Measurements from ENCODE around the gene MFN1.

MFN1 gene

GRCh38 chr3:179323197-179324110 lies 24.1 kb upstream of the MFN1 start:
- Histone ChIP-seq H3K9ac (ENCODE audit: low read depth, low read length) (peak overlapping the region; percentile 80), H3K4me1 (ENCODE audit: insufficient read depth, low read length) (no peaks in the 10 kb centered on the region), H3K9me3 (ENCODE audit: control insufficient read depth, insufficient read depth, low read length) (no peaks in the 10 kb centered on the region), H3K36me3 (ENCODE audit: insufficient read depth, low read length) (no peaks in the 10 kb centered on the region)

- peak overlapping the region; percentile 80 for H3K9ac ChIP-seq (ENCODE audit: low read depth, low read length)
- H3K36me3 ChIP-seq (ENCODE audit: insufficient read depth, low read length), result no peaks in the 10 kb centered on the region
- H3K4me1 ChIP-seq (ENCODE audit: insufficient read depth, low read length), result no peaks in the 10 kb centered on the region
- H3K9me3 ChIP-seq (ENCODE audit: control insufficient read depth, insufficient read depth, low read length), result no peaks in the 10 kb centered on the region
Observed at GRCh38 chr3:179324270-179324754, 23.2 kb upstream of the MFN1 start.

GRCh38 chr3:179330438-179330837 lies 17.1 kb upstream of the MFN1 start:
- peaks cover 22% of the 10 kb centered on the region for H3K36me3 ChIP-seq (ENCODE audit: insufficient read depth, low read length)

GRCh38 chr3:179332240-179332639 lies 15.3 kb upstream of the MFN1 start:
- Histone ChIP-seq H3K36me3 (ENCODE audit: insufficient read depth, low read length) (peaks cover 22% of the 10 kb centered on the region), H3K9me3 (ENCODE audit: control insufficient read depth, insufficient read depth, low read length) (no peaks in the 10 kb centered on the region), H3K4me1 (ENCODE audit: insufficient read depth, low read length) (no peaks in the 10 kb centered on the region), H3K9ac (ENCODE audit: low read depth, low read length) (no peak overlapping the region)

More at GRCh38 chr3:179330438-179330837, 17.1 kb upstream of the MFN1 start:
- Histone ChIP-seq H3K9me3 (ENCODE audit: control insufficient read depth, insufficient read depth, low read length) (no peaks in the 10 kb centered on the region), H3K9ac (ENCODE audit: low read depth, low read length) (no peak overlapping the region), H3K4me1 (ENCODE audit: insufficient read depth, low read length) (no peaks in the 10 kb centered on the region)

- peaks cover 22% of the 10 kb centered on the region for H3K36me3 ChIP-seq (ENCODE audit: insufficient read depth, low read length)
- H3K9ac ChIP-seq (ENCODE audit: low read depth, low read length), result no peak overlapping the region
- no peaks in the 10 kb centered on the region for H3K4me1 ChIP-seq (ENCODE audit: insufficient read depth, low read length)
- H3K9me3 ChIP-seq (ENCODE audit: control insufficient read depth, insufficient read depth, low read length), result no peaks in the 10 kb centered on the region
Observed at GRCh38 chr3:179333084-179333483, 14.4 kb upstream of the MFN1 start.

- Histone ChIP-seq H3K4me1 (ENCODE audit: insufficient read depth, low read length) (no peaks in the 10 kb centered on the region), H3K9ac (ENCODE audit: low read depth, low read length) (no peak overlapping the region), H3K9me3 (ENCODE audit: control insufficient read depth, insufficient read depth, low read length) (no peaks in the 10 kb centered on the region), H3K36me3 (ENCODE audit: insufficient read depth, low read length) (peaks cover 17% of the 10 kb centered on the region)
Observed at GRCh38 chr3:179336345-179336929, 11.1 kb upstream of the MFN1 start.

- H3K4me1 ChIP-seq (ENCODE audit: insufficient read depth, low read length), result no peaks in the 10 kb centered on the region
- H3K9ac ChIP-seq (ENCODE audit: low read depth, low read length), result peak overlapping the region; percentile 94
- no peaks in the 10 kb centered on the region for H3K9me3 ChIP-seq (ENCODE audit: control insufficient read depth, insufficient read depth, low read length)
- peaks cover 2% of the 10 kb centered on the region; the same call in 1 of the 2 replicates for H3K36me3 ChIP-seq (ENCODE audit: insufficient read depth, low read length)
Observed at GRCh38 chr3:179348325-179349013, 960 bp downstream of the MFN1 start.

- no peak overlapping the region for H3K9ac ChIP-seq (ENCODE audit: low read depth, low read length)
- no peaks in the 10 kb centered on the region for H3K9me3 ChIP-seq (ENCODE audit: control insufficient read depth, insufficient read depth, low read length)
- no peaks in the 10 kb centered on the region for H3K4me1 ChIP-seq (ENCODE audit: insufficient read depth, low read length)
- peaks cover 12% of the 10 kb centered on the region for H3K36me3 ChIP-seq (ENCODE audit: insufficient read depth, low read length)
Observed at GRCh38 chr3:179355996-179356395, 8.5 kb downstream of the MFN1 start.

- Histone ChIP-seq H3K36me3 (ENCODE audit: insufficient read depth, low read length) (peaks cover 10% of the 10 kb centered on the region), H3K4me1 (ENCODE audit: insufficient read depth, low read length) (no peaks in the 10 kb centered on the region), H3K9ac (ENCODE audit: low read depth, low read length) (no peak overlapping the region), H3K9me3 (ENCODE audit: control insufficient read depth, insufficient read depth, low read length) (no peaks in the 10 kb centered on the region)
Observed at GRCh38 chr3:179363332-179363731, 15.8 kb downstream of the MFN1 start.

- no peak overlapping the region for H3K9ac ChIP-seq (ENCODE audit: low read depth, low read length)
- peaks cover 6% of the 10 kb centered on the region; the same call in 1 of the 2 replicates for H3K36me3 ChIP-seq (ENCODE audit: insufficient read depth, low read length)
- no peaks in the 10 kb centered on the region for H3K4me1 ChIP-seq (ENCODE audit: insufficient read depth, low read length)
- no peaks in the 10 kb centered on the region for H3K9me3 ChIP-seq (ENCODE audit: control insufficient read depth, insufficient read depth, low read length)
Observed at GRCh38 chr3:179369621-179370020, 22.1 kb downstream of the MFN1 start.

GRCh38 chr3:179373938-179374337 lies 26.4 kb downstream of the MFN1 start:
- Histone ChIP-seq H3K9me3 (ENCODE audit: control insufficient read depth, insufficient read depth, low read length) (no peaks in the 10 kb centered on the region), H3K4me1 (ENCODE audit: insufficient read depth, low read length) (no peaks in the 10 kb centered on the region), H3K9ac (ENCODE audit: low read depth, low read length) (no peak overlapping the region), H3K36me3 (ENCODE audit: insufficient read depth, low read length) (0 out of 2 replicates have a peak, but pooled peaks cover 1% of the 10 kb centered on the region)

- Histone ChIP-seq H3K9me3 (ENCODE audit: control insufficient read depth, insufficient read depth, low read length) (no peaks in the 10 kb centered on the region), H3K4me1 (ENCODE audit: insufficient read depth, low read length) (no peaks in the 10 kb centered on the region), H3K36me3 (ENCODE audit: insufficient read depth, low read length) (peaks cover 4% of the 10 kb centered on the region; the same call in 1 of the 2 replicates), H3K9ac (ENCODE audit: low read depth, low read length) (no peak overlapping the region)
Observed at GRCh38 chr3:179375091-179375999, 27.8 kb downstream of the MFN1 start.

GRCh38 chr3:179376474-179376873 lies 29.0 kb downstream of the MFN1 start:
- H3K9ac ChIP-seq (ENCODE audit: low read depth, low read length), result no peak overlapping the region
- H3K9me3 ChIP-seq (ENCODE audit: control insufficient read depth, insufficient read depth, low read length), result no peaks in the 10 kb centered on the region
- peaks cover 14% of the 10 kb centered on the region for H3K36me3 ChIP-seq (ENCODE audit: insufficient read depth, low read length)
- no peaks in the 10 kb centered on the region for H3K4me1 ChIP-seq (ENCODE audit: insufficient read depth, low read length)
